Epithelial cell of esophagus (primary cell): ENCODE data around the gene ZNF792.
"Not testable (repeated sequence)": the region's sequence is repeated elsewhere in the genome, so short reads cannot be mapped to it uniquely, and the experiment has no call there.

Source experiments
- DNase-seq: peaks from one replicate; pipeline ENCODE4 v3.0.0; 2010; ENCODE audit warnings: low read depth
- H3K4me3 ChIP-seq: 2 replicates; pipeline ENCODE4 v1.5.1; 2011; ENCODE audit warnings: mild to moderate bottlenecking, low read length, control low read depth
- CTCF ChIP-seq: IDR thresholded peaks from 2 replicates; pipeline ENCODE4 v1.5.1; 2011; ENCODE audit warnings: low read depth, mild to moderate bottlenecking, low read length, control low read depth, inconsistent platforms; ENCODE audit not compliant: insufficient read depth; ENCODE audit errors: missing control alignments

The ZNF792 gene

DNA sequence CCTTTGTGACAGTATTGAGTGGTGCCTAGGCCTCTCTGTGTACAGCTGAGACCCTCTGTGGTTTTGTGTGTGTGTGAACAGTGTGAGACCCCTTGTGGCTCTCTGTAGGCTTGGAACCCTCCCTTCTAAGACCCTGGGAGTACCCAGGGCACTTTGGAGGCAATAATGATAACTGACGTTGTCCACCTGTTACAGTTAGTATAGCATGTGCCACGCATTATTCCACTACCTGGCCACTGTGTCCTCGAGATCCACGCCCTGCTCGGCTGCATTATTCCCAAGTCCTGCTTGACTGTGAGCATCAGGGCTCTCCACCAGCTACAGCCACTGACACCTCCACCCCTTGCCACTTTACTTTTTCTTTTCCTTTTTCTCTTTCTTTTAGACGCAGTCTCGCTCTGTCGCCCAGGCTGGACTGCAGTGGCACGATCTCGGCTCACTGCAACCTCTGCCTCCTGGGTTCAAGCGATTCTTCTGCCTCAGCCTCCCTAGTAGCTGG lies 38.1 kb upstream of the ZNF792 start:
- TF ChIP-seq CTCF, result no peak
- H3K4me3 ChIP-seq, result no peak overlapping the region
- DNase-seq, result no peak

DNA sequence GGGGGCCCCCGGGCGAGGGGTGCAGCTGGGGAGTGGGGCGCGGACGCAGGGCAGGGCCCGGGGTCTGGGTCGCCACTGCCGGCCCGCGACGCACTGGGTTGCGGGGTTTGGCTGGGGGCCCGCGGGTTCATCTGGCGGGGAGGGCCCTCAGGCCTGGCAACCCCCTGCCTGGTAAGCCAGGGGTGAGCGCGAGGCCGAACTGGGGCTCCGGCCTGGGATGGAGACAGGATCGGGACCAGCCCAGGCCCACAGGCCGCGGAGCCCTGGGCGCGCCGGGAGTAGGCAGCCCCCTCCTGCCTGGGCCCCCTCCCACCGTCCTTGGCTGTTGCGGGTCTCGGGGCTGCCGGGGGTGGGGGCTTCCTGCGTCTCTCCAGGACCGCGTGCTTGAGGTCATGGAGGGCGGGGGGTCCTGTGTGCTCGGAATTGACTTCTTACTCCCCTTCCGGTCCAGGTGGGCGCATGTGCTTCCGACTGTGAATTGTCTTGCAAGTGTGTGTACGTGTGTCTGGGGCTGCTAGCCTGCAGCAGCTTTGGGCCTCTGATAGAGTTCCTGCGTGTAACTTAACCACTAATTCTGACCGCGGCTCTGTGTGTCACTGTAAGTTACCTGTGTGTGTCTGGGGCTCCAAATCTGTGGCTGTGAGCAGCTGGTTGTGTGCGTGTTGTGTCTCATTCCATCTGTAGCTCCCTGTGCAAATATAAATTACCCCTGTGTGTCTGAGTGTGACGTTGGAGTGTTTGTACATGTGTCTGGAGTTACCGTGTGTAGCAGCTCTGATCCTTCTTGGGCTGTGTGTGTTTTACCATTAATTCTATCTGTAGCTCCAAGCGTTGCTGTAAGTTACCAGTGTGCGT lies 36.8 kb upstream of the ZNF792 start:
- no peak for TF ChIP-seq CTCF
- H3K4me3 ChIP-seq, result peak overlapping the region; percentile 56
- peak; percentile 55 for DNase-seq

GRCh38 chr19:35000338-35000646 lies 36.3 kb upstream of the ZNF792 start:
- no peak for TF ChIP-seq CTCF
- no peak for DNase-seq
- peak overlapping the region; percentile 56 for H3K4me3 ChIP-seq

DNA sequence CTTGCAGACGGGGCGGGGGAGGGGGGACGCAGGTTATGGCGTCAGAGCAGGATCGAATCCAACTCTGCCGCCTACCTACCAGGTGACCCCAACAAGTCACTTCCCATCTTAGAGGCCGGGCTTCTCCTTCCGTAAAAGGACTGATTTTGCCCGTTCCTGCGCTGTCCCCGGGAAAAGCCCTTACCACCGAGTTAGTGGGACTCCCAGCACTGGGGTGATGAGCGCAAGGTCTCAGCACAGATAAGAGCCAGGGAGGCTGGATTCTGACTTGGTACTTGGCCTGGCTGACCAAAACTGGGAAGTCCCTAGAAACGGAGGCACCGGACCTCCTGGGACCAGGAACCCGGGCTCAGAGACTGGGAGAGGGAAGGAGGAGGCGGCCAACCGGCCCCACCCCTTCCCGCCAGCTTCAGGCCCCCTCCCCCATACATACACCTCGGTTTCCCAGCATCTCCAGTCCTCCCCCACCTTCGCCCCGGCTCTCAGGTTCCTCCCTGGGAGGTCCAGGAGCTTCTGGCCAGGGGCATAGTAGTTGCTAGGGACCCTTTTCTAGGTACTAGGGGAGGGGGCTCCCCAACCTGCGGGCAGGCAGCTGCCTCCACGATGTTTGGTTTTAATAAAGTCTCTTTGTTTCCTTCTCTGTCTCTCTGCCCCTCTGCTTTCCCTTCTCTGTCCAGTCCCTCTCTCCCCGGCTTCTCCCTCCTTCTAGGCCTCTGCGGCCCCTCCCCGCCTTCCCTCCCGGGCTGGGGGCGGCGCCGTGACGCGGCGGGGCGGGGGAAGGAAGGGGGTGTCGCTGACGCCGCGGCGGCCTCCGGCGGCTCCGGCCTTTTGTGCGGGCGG lies 35.7 kb upstream of the ZNF792 start, which contains the start of gene GRAMD1A:
Gene GRAMD1A (plus strand): TSS at position 826 of the 840 bp plus-strand sequence. CDS start 156 bp downstream, outside the sequence.
- DNase-seq, result peak; percentile 83
- no peak for TF ChIP-seq CTCF

DNA sequence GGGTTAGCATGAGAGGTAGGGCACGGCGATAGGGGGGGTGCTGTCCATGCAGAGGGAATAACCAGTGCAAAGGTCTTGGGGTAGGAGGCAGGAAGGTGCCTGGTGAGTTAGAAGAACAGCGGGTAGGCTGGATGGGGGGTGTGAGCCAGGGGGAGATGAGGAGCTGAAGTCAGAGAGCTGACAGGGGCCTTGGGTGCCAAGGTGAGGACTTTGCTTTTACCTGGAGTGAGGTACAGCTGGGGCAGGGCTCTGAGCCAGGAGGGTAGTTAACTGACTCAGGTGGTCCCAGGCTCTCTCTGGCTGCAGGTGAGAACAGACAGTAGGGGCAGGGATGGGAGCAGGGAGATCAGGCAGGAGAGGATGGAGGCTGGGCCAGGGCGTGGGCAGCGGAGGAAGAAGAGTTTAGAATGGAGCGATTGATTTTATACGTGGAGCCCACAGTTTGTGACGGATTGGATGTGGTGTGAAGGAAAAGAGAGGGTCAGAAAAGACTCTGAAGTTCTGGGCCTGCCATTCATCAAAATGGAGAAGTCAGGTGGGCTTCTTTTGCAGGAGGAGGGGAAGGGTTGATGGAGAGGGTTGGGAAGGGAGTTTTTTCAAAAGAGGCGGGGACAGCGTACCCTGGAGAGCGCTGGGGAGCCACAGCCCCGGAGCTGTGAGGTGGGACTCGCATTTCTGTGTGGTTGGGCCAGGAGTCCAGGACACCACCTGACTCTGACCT lies 34.9 kb upstream of the ZNF792 start:
- DNase-seq, result no peak
- H3K4me3 ChIP-seq, result peak overlapping the region; percentile 54
- TF ChIP-seq CTCF, result no peak

More for the DNA sequence above, 35.7 kb upstream of the ZNF792 start, which contains the start of gene GRAMD1A:
- H3K4me3 ChIP-seq, result peak within 1 kb of the TSS; percentile 56

DNA sequence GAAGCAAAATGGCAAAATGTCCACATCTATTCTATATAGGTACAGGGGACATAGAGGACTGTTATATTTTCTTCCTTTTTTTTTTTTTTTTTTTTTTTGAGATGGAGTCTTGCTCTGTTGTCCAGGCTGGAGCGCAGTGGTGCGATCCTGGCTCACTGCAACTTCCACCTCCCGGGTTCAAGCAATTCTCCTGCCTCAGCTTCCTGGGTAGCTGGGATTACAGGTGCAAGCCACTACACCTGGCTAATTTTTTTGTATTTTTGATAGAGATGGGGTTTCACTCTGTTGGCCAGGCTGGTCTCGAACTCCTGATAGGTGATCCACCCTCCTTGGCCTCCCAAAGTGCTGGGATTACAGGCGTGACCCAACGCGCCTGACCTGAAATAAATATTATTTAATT lies 34.2 kb upstream of the ZNF792 start:
- not testable (repeated sequence) for DNase-seq, H3K4me3 ChIP-seq

- DNase-seq, result no peak
Measured at GRCh38 chr19:34997071-34997617, 33.1 kb upstream of the ZNF792 start.

More at GRCh38 chr19:34997071-34997617, 33.1 kb upstream of the ZNF792 start:
- no peak for TF ChIP-seq CTCF
- H3K4me3 ChIP-seq, result no peak overlapping the region
